Stimulated activated CD8-positive, alpha-beta memory T cell treated with anti-CD3 and anti-CD28 coated beads, Interleukin-7, amount 100 ng/mL, for 1 hour (primary cell): ENCODE results near the gene GCLM.
"Not testable (repeated sequence)": the region's sequence is repeated elsewhere in the genome, so short reads cannot be mapped to it uniquely, and the experiment has no call there.

Experiments
- DNase-seq, 2 donors: peaks; one replicate each; pipeline ENCODE4 v3.0.0-alpha.2; 2020; ENCODE audit warnings: low read depth in 2 of 2

Gene GCLM

GRCh38 chr1:93909146-93910050, at the start of gene GCLM:
Gene GCLM, minus strand, starts transcription at chr1:93909430. Its CDS starts 267 bp downstream, at chr1:93909163.
- DNase-seq = peak; percentile 79

- DNase-seq = no peak
Measured at GRCh38 chr1:93958726-93959100, 49.5 kb upstream of the GCLM start.

GRCh38 chr1:93958032-93958725, 48.9 kb upstream of the GCLM start:
- no peak for DNase-seq

- DNase-seq = no peak
Measured at GRCh38 chr1:93955765-93956164, 46.5 kb upstream of the GCLM start.

GRCh38 chr1:93947002-93947686, 37.9 kb upstream of the GCLM start:
- not testable (repeated sequence) for DNase-seq

- DNase-seq = no peak
Measured at GRCh38 chr1:93938461-93939145, 29.4 kb upstream of the GCLM start.

GRCh38 chr1:93937997-93938396, 28.8 kb upstream of the GCLM start:
- no peak for DNase-seq

- no peak for DNase-seq
Measured at GRCh38 chr1:93925206-93925605, 16.0 kb upstream of the GCLM start.

- DNase-seq = no peak
Measured at GRCh38 chr1:93919780-93920179, 10.6 kb upstream of the GCLM start.

GRCh38 chr1:93917302-93917701, 8.1 kb upstream of the GCLM start:
- DNase-seq = no peak

- DNase-seq = not testable (repeated sequence)
Measured at GRCh38 chr1:93910880-93911279, 1.6 kb upstream of the GCLM start.

- no peak for DNase-seq
Measured at GRCh38 chr1:93910305-93910704, 1.1 kb upstream of the GCLM start.

GRCh38 chr1:93908394-93909145, 660 bp downstream of the GCLM start:
- peak; percentile 2 to 18 for DNase-seq

GRCh38 chr1:93907718-93908117, 1.5 kb downstream of the GCLM start:
- no peak for DNase-seq

- no peak for DNase-seq
Measured at GRCh38 chr1:93906480-93906879, 2.8 kb downstream of the GCLM start.

GRCh38 chr1:93905734-93906133, 3.5 kb downstream of the GCLM start:
- no peak for DNase-seq

GRCh38 chr1:93905051-93905450, 4.2 kb downstream of the GCLM start:
- no peak for DNase-seq

GRCh38 chr1:93904228-93904627, 5.0 kb downstream of the GCLM start:
- DNase-seq = no peak

- no peak for DNase-seq
Measured at GRCh38 chr1:93900723-93901504, 8.3 kb downstream of the GCLM start.

- DNase-seq = no peak
Measured at GRCh38 chr1:93899543-93900207, 9.6 kb downstream of the GCLM start.
